Measurements from ENCODE around the gene COL20A1.

Gene COL20A1

DNA sequence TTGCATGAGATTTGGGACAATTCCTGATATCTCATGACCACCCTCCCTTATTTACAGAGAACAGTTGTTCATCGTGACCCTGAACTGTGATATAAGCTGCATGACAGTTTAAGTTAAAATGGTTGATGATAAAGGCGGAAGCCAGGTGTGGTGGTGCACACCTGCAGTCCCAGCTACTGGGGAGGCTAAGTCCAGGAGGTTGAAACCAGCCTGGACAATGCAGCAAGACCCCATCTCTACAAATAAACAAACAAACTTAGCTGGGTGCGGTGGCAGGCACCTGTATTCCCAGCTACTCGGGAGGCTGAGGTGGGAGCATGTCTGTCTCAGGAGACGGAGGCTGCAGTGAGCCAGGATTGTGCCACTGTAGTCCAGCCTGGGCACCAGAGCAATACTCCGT is 24.1 kb downstream of the COL20A1 start:
- no peak overlapping the region for H3K4me3 ChIP-seq (ENCODE audit: low read depth, low read length)
- ChIA-PET CTCF (interaction anchor here (2.4 to 2.5 kb wide), 2 partner anchors 7 to 65 kb away, joined by 8 to 12 read pairs; no protein-coding TSS in a partner anchor), POLR2A (interaction anchor here (0.7 kb wide), 2 partner anchors 214 to 1093 kb away, joined by 5 to 11 read pairs; no protein-coding TSS in a partner anchor)
- TF ChIP-seq ZNF121 (tag by site-specific recombination; IDR thresholded peaks at IDR 0.05) (peak; percentile 94), ZNF169 (tag by site-specific recombination; IDR thresholded peaks at IDR 0.05) (no peak), ZNF10 (tag by site-specific recombination; IDR thresholded peaks at IDR 0.05) (no peak), ZNF473 (tag by site-specific recombination; IDR thresholded peaks at IDR 0.05) (no peak)
- no peaks in the 10 kb centered on the region for H3K9me3 ChIP-seq (ENCODE audit: control insufficient read depth, insufficient read depth, low read depth, low read length)
- H3K36me3 ChIP-seq (ENCODE audit: control insufficient read depth in 2 of 2, insufficient read depth in 1 of 2, low read length in 2 of 2) = no peaks in the 10 kb centered on the region
- no peaks in the 10 kb centered on the region for H3K4me1 ChIP-seq (ENCODE audit: control insufficient read depth, insufficient read depth, low read length)
- H3K27ac ChIP-seq (ENCODE audit: extremely low read depth, low read depth, low read length) = no peak overlapping the region

DNA sequence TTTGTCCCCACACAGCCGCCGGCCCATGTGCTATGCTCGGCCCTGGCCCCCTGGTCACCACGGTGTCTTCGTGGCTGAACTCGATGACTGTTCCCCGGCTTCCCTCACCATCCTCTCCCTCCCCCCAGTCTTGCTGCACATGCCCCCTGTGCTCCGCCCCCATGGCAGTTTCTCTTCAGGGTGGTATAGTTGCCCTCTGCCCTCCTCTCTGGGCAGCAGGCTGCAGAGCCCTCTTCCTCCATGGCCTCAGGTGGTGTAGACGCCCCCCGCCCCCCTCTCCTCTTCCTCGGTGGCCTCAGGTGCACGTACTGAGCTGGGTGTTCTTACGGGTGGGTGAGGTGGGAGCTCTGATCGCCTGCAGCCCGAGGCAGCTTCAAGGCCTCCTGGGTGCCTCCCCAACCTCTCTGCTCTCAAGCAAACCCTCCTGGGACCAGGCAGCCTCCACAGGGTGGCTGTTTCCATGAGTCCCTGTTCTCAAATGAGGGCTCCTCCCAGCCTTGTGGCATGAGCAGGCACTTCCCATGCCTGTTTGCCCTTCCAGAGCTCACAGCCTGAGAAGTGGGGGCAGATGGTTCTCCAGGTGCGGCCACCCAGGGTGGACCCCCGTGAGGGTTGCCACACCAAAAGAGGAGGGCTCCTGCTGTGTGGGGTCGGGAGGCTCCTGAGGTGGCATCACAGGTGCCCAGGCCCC is 24.8 kb downstream of the COL20A1 start:
- no peaks in the 10 kb centered on the region for H3K4me1 ChIP-seq (ENCODE audit: control insufficient read depth, insufficient read depth, low read length)
- no peaks in the 10 kb centered on the region for H3K9me3 ChIP-seq (ENCODE audit: control insufficient read depth, insufficient read depth, low read depth, low read length)
- no peaks in the 10 kb centered on the region for H3K36me3 ChIP-seq (ENCODE audit: control insufficient read depth in 2 of 2, insufficient read depth in 1 of 2, low read length in 2 of 2)
- ChIA-PET CTCF (interaction anchor here (0.6 to 2.5 kb wide), 4 partner anchors 8 to 122 kb away, joined by 4 to 12 read pairs (median 8); no protein-coding TSS in a partner anchor), POLR2A (interaction anchor here (0.7 kb wide), 1 partner anchor 1094 kb away, joined by 5 read pairs; no protein-coding TSS in a partner anchor)
- TF ChIP-seq ZNF747 (tag by site-specific recombination; IDR thresholded peaks at IDR 0.05) = no peak
- peak; percentile 30; the same call in 1 of the 2 replicates for TF ChIP-seq GLIS2 (tag by site-specific recombination; IDR thresholded peaks at IDR 0.05)
- TF ChIP-seq GLIS1 (tag by site-specific recombination; IDR thresholded peaks at IDR 0.05) = peak; percentile 65
- no peak overlapping the region for H3K4me3 ChIP-seq (ENCODE audit: low read depth, low read length)
- no peak overlapping the region for H3K27ac ChIP-seq (ENCODE audit: extremely low read depth, low read depth, low read length)

DNA sequence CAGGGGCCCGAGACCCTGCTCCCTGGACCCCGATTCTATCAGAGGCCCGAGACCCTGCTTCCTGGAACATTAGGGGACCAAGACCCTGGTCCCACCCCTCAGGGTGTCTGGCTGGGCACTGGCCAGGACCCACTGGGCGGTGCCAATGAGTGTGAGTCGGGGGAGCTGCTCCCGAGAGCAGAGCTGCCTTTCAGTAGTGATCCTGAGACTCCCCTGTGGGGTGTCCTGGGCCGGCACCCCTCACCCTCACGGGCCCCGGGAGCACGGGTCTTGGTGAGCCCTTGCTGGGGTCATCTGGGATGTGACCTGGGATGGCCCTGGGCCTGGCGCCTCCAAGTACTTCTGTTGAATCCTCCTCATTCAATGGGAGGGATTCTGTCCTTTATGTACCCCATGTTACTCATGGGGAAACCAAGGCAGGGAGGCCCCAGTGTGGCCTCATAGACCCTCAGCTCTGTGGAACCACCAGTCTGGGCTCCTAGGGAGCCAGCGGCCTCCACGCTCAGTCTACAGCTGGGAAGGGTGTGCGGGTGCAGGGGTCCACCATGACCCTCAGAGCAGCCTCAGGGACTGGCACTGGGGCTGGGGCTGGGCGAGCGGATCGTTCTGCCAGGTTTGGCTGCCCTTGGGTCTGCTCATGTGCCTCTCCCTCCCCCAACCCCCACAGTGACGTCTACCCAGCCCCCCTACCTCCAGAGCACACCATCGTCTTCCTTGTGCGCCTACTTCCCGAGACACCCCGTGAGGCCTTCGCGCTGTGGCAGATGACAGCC is 25.6 kb downstream of the COL20A1 start:
- Histone ChIP-seq H3K36me3 (ENCODE audit: control insufficient read depth in 2 of 2, insufficient read depth in 1 of 2, low read length in 2 of 2) (no peaks in the 10 kb centered on the region), H3K27ac (ENCODE audit: extremely low read depth, low read depth, low read length) (no peak overlapping the region), H3K9me3 (ENCODE audit: control insufficient read depth, insufficient read depth, low read depth, low read length) (no peaks in the 10 kb centered on the region), H3K4me1 (ENCODE audit: control insufficient read depth, insufficient read depth, low read length) (no peaks in the 10 kb centered on the region), H3K4me3 (ENCODE audit: low read depth, low read length) (no peak overlapping the region)
- ChIA-PET CTCF (interaction anchor here (0.6 to 2.5 kb wide), 3 partner anchors 9 to 123 kb away, joined by 4 to 12 read pairs (median 8); no protein-coding TSS in a partner anchor), POLR2A (no interaction called here)
- no peak for TF ChIP-seq ZNF169 (tag by site-specific recombination; IDR thresholded peaks at IDR 0.05)
- TF ChIP-seq ZNF292 (tag by site-specific recombination; IDR thresholded peaks at IDR 0.05; ENCODE audit: borderline replicate concordance, low read depth) = no peak

DNA sequence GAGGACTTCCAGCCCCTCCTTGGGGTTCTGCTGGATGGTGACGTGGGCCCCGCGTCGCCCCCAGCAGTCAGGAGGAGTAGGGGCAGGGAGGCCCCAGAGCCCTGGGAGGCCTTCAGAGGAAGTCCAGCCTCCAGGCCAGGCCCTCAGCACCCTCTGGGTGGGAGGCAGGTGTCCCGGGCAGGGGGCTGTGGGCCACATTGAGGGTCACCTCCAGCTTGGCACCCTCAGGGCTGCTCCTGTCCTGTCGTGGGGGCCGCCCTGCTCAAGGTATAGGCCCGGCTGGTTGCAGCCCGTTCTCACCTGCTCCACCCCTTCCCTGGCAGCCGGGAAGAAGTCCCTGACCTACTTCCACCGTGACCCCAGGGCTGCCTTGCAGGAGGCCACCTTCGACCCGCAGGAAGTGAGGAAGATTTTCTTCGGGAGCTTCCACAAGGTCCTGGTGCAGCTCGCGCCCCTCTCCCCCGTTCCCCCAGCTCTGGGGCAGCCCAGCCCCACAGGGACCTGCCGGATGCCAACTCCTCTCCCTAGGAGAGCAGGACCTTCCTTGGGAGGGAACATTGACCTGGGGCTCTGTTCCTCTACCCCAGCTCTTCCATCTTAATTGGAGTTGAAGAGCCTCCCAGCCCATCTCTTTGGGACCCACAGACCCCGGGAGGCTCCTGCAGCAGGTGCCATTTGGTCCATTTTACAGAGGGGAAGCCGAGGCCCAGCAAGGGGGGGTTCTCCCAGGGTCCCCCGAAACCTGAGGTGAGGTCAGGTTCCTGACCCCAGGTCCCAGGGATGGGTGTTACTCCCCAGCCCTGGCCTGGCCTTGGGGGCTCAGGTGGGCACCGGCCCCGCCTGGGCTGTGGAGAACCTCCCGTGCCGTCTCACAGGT is 26.4 kb downstream of the COL20A1 start:
- H3K4me1 ChIP-seq (ENCODE audit: control insufficient read depth, insufficient read depth, low read length) = no peaks in the 10 kb centered on the region
- H3K27ac ChIP-seq (ENCODE audit: extremely low read depth, low read depth, low read length) = no peak overlapping the region
- no peaks in the 10 kb centered on the region for H3K9me3 ChIP-seq (ENCODE audit: control insufficient read depth, insufficient read depth, low read depth, low read length)
- CTCF ChIA-PET = interaction anchor here (0.7 to 2.5 kb wide), 2 partner anchors 10 to 85 kb away, joined by 3 to 12 read pairs; no protein-coding TSS in a partner anchor
- H3K4me3 ChIP-seq (ENCODE audit: low read depth, low read length) = no peak overlapping the region
- H3K36me3 ChIP-seq (ENCODE audit: control insufficient read depth in 2 of 2, insufficient read depth in 1 of 2, low read length in 2 of 2) = no peaks in the 10 kb centered on the region
- POLR2A ChIA-PET = no interaction called here
- TF ChIP-seq, protein P1, sequence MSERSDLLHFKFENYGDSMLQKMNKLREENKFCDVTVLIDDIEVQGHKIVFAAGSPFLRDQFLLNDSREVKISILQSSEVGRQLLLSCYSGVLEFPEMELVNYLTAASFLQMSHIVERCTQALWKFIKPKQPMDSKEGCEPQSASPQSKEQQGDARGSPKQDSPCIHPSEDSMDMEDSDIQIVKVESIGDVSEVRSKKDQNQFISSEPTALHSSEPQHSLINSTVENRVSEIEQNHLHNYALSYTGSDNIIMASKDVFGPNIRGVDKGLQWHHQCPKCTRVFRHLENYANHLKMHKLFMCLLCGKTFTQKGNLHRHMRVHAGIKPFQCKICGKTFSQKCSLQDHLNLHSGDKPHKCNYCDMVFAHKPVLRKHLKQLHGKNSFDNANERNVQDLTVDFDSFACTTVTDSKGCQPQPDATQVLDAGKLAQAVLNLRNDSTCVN (tag by site-specific recombination; optimal IDR thresholded peaks at IDR 0.05) = no peak
- no peak for TF ChIP-seq ZNF433 (tag by site-specific recombination; IDR thresholded peaks at IDR 0.05; ENCODE audit: low read depth)
- TF ChIP-seq SP2 (tag by site-specific recombination; IDR thresholded peaks at IDR 0.05) = 0 out of 2 replicates have a peak, but pooled peaks have one; percentile 11
- TF ChIP-seq TCF7L2 (IDR thresholded peaks at IDR 0.05; ENCODE audit: borderline replicate concordance, low read depth, low read length) = no peak
- TF ChIP-seq ZNF211 (tag by site-specific recombination; IDR thresholded peaks at IDR 0.05; ENCODE audit: low read depth) = no peak
- TF ChIP-seq, protein P2, sequence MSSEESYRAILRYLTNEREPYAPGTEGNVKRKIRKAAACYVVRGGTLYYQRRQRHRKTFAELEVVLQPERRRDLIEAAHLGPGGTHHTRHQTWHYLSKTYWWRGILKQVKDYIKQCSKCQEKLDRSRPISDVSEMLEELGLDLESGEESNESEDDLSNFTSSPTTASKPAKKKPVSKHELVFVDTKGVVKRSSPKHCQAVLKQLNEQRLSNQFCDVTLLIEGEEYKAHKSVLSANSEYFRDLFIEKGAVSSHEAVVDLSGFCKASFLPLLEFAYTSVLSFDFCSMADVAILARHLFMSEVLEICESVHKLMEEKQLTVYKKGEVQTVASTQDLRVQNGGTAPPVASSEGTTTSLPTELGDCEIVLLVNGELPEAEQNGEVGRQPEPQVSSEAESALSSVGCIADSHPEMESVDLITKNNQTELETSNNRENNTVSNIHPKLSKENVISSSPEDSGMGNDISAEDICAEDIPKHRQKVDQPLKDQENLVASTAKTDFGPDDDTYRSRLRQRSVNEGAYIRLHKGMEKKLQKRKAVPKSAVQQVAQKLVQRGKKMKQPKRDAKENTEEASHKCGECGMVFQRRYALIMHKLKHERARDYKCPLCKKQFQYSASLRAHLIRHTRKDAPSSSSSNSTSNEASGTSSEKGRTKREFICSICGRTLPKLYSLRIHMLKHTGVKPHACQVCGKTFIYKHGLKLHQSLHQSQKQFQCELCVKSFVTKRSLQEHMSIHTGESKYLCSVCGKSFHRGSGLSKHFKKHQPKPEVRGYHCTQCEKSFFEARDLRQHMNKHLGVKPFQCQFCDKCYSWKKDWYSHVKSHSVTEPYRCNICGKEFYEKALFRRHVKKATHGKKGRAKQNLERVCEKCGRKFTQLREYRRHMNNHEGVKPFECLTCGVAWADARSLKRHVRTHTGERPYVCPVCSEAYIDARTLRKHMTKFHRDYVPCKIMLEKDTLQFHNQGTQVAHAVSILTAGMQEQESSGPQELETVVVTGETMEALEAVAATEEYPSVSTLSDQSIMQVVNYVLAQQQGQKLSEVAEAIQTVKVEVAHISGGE (tag by site-specific recombination; conservative IDR thresholded peaks at IDR 0.05; ENCODE audit: low read depth) = no peak
- peak; percentile 43; the same call in 1 of the 2 replicates for TF ChIP-seq GLIS2 (tag by site-specific recombination; IDR thresholded peaks at IDR 0.05)
- TF ChIP-seq SP3 (tag by site-specific recombination; IDR thresholded peaks at IDR 0.05) = no peak
- TF ChIP-seq, protein P3, sequence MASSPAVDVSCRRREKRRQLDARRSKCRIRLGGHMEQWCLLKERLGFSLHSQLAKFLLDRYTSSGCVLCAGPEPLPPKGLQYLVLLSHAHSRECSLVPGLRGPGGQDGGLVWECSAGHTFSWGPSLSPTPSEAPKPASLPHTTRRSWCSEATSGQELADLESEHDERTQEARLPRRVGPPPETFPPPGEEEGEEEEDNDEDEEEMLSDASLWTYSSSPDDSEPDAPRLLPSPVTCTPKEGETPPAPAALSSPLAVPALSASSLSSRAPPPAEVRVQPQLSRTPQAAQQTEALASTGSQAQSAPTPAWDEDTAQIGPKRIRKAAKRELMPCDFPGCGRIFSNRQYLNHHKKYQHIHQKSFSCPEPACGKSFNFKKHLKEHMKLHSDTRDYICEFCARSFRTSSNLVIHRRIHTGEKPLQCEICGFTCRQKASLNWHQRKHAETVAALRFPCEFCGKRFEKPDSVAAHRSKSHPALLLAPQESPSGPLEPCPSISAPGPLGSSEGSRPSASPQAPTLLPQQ (tag by site-specific recombination; IDR thresholded peaks at IDR 0.05) = peak; percentile 56; the same call in 1 of the 2 replicates
- no peak for TF ChIP-seq ZNF335 (tag by site-specific recombination; conservative IDR thresholded peaks at IDR 0.05)

All from HEK293 (cell line).